ENCODE measurements around the gene COL23A1.

Gene COL23A1

GRCh38 chr5:178218827-178219226 is 371.4 kb downstream of the COL23A1 start:
- H3K27ac ChIP-seq (ENCODE audit: low read length), result no peak overlapping the region
- no peak overlapping the region for H3K9ac ChIP-seq (ENCODE audit: low read length)
- H3K4me3 ChIP-seq (ENCODE audit: low read length), result no peak overlapping the region
- H3K27me3 ChIP-seq (ENCODE audit: control insufficient read depth, insufficient read depth, low read length), result no peaks in the 10 kb centered on the region
- peaks cover 35% of the 10 kb centered on the region for H3K36me3 ChIP-seq (ENCODE audit: control insufficient read depth, low read depth, low read length)
- no peaks in the 10 kb centered on the region for H3K9me3 ChIP-seq (ENCODE audit: control insufficient read depth, low read depth, low read length)
- H3K4me1 ChIP-seq (ENCODE audit: control insufficient read depth, low read depth, low read length), result peaks cover 10% of the 10 kb centered on the region

DNA sequence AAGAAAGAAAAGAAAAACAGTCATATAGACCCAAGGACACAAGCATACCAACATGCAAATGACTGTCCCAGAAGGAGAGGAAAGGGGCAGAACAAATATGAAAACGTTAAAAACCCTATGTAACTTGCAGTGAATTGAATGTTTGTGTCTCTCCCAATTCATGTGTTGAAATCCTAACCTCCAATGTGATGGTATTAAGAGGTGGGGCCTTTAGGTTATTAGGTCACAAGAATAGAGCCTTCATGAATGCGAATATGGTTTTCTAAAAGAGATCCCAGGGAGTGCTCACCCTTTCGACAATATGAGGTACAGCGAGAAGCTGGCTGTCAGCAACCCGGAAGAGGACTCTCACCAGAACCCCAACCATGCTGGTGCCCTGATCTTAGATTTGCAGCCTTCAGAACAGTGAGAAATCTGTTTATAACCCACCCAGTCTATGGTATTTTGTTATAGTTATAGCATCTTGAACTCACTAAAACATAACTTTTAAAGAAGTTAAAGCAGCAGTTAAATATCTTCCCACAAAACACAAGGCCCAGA is 371.9 kb downstream of the COL23A1 start:
- Histone ChIP-seq H3K27ac (ENCODE audit: low read length) (no peak overlapping the region), H3K4me3 (ENCODE audit: low read length) (no peak overlapping the region), H3K4me1 (ENCODE audit: control insufficient read depth, low read depth, low read length) (peaks cover 6% of the 10 kb centered on the region), H3K9ac (ENCODE audit: low read length) (no peak overlapping the region), H3K27me3 (ENCODE audit: control insufficient read depth, insufficient read depth, low read length) (no peaks in the 10 kb centered on the region), H3K9me3 (ENCODE audit: control insufficient read depth, low read depth, low read length) (no peaks in the 10 kb centered on the region), H3K36me3 (ENCODE audit: control insufficient read depth, low read depth, low read length) (peaks cover 41% of the 10 kb centered on the region)

DNA sequence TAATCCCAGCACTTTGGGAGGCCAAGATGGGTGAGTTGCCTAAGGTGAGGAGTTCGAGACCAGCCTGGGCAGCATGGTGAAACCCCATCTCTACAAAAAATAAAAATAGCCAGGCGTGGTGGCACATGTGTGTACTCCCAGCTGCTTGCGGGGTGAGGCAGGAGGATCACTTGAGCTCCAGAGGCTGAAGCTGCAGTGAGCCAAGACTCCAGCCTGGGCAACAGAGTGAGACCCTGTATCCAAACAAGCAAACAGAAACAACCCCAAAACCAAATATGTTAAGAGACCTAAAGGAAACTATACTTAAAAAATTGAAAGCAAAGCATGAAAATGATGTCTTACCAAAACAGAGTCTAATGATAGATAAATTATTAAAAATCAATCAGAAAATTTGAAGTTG is 373.4 kb downstream of the COL23A1 start:
- Histone ChIP-seq H3K4me1 (ENCODE audit: control insufficient read depth, low read depth, low read length) (no peaks in the 10 kb centered on the region), H3K27me3 (ENCODE audit: control insufficient read depth, insufficient read depth, low read length) (no peaks in the 10 kb centered on the region), H3K4me3 (ENCODE audit: low read length) (no peak overlapping the region), H3K27ac (ENCODE audit: low read length) (no peak overlapping the region), H3K9me3 (ENCODE audit: control insufficient read depth, low read depth, low read length) (no peaks in the 10 kb centered on the region), H3K36me3 (ENCODE audit: control insufficient read depth, low read depth, low read length) (peaks cover 55% of the 10 kb centered on the region), H3K9ac (ENCODE audit: low read length) (no peak overlapping the region)

DNA sequence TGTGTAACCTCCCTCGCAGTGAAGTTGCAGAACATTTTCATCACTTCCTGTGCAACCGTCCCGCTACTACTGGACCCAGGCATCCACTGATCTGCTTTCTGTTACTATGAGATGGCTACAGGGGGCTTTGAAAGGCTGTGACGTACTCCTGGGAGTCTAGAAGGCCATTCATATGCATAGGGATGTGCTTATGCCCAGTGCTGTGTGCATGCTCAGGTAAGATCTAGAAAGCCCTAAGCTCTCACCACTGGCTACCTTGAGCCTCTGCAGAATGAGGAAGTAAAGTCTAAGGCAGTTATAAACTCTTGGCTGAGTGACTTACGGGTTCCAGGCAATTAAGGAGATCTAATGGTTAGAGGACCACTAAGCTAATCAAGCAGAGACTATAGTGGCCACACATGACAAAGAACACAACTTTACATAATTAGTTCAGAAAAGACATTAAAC is 374.1 kb downstream of the COL23A1 start:
- peaks cover 56% of the 10 kb centered on the region for H3K36me3 ChIP-seq (ENCODE audit: control insufficient read depth, low read depth, low read length)
- H3K27ac ChIP-seq (ENCODE audit: low read length), result no peak overlapping the region
- no peaks in the 10 kb centered on the region for H3K9me3 ChIP-seq (ENCODE audit: control insufficient read depth, low read depth, low read length)
- no peaks in the 10 kb centered on the region for H3K27me3 ChIP-seq (ENCODE audit: control insufficient read depth, insufficient read depth, low read length)
- no peak overlapping the region for H3K9ac ChIP-seq (ENCODE audit: low read length)
- no peaks in the 10 kb centered on the region for H3K4me1 ChIP-seq (ENCODE audit: control insufficient read depth, low read depth, low read length)
- no peak overlapping the region for H3K4me3 ChIP-seq (ENCODE audit: low read length)

DNA sequence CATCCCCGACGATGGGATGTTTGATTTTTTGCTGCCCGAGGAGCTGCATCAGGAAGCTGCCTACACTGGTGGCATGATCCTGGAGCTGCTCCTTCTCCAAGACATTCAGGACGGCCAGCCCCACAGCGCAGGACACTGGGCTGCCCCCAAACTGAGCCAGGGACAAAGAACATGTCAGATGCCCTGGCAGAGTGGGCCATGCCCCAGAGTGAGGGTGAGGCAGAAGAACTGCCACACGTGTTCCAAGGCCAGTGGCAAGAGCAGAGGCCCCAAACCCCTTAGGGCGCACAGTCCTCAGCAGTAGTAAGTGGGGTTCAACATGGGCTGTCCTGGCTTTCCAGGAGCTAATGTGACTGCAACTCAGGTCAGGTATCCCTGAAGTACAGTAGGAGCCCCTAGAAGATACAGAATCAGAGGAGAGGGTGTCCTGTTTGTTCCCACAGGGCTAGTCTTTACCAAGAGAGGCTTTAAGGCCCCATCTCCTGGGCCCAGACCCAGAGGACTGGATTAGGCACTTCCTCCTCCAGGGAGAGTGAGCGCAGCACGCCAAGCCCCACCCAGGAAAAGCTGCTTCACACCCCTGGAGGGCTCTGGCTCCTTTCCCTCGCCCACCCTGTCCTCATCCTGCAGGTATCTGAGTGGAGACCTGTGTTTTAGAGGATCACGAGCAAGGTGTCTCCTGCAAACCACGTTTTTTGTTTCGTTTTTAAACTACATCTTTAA is 374.8 kb downstream of the COL23A1 start:
- Histone ChIP-seq H3K27me3 (ENCODE audit: control insufficient read depth, insufficient read depth, low read length) (no peaks in the 10 kb centered on the region), H3K4me1 (ENCODE audit: control insufficient read depth, low read depth, low read length) (no peaks in the 10 kb centered on the region), H3K4me3 (ENCODE audit: low read length) (no peak overlapping the region), H3K9me3 (ENCODE audit: control insufficient read depth, low read depth, low read length) (no peaks in the 10 kb centered on the region), H3K9ac (ENCODE audit: low read length) (no peak overlapping the region), H3K27ac (ENCODE audit: low read length) (no peak overlapping the region), H3K36me3 (ENCODE audit: control insufficient read depth, low read depth, low read length) (peaks cover 63% of the 10 kb centered on the region)

DNA sequence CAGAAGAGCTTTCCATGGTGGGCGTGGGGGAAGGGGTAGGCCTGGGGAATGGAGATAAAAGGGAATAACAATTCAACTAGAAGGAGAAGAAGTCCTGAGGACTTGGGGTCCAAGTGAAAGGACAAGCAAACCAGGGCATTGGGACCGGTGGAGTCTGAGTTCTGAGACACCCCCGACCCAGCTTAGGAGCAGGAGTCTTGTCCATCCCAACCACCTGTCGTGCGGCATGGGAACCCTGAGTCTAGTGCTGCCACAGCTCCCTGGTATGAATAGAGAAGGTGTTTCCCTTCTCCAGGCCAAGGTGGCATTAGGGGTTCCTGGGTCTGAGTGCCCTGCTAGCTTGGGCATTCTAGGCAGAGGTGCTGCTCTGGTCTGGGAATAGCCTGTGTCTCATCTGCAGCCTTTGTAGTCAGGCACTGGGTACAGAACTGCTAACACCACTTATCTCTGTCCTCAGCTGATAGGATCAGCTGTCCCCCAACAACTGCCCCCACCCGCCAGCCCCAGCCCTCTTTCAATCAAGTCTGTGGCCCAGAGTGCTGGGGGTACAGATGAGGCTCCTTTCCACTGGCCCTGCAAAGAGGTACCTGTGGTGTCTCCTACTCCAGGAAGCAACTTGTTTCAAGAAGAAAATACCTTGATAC is 375.9 kb downstream of the COL23A1 start:
- Histone ChIP-seq H3K27me3 (ENCODE audit: control insufficient read depth, insufficient read depth, low read length) (no peaks in the 10 kb centered on the region), H3K36me3 (ENCODE audit: control insufficient read depth, low read depth, low read length) (peaks cover 74% of the 10 kb centered on the region), H3K4me3 (ENCODE audit: low read length) (no peak overlapping the region), H3K4me1 (ENCODE audit: control insufficient read depth, low read depth, low read length) (no peaks in the 10 kb centered on the region), H3K27ac (ENCODE audit: low read length) (no peak overlapping the region), H3K9me3 (ENCODE audit: control insufficient read depth, low read depth, low read length) (no peaks in the 10 kb centered on the region), H3K9ac (ENCODE audit: low read length) (no peak overlapping the region)

- Histone ChIP-seq H3K27ac (ENCODE audit: low read length) (no peak overlapping the region), H3K4me1 (ENCODE audit: control insufficient read depth, low read depth, low read length) (no peaks in the 10 kb centered on the region), H3K36me3 (ENCODE audit: control insufficient read depth, low read depth, low read length) (peaks cover 80% of the 10 kb centered on the region), H3K9ac (ENCODE audit: low read length) (no peak overlapping the region), H3K4me3 (ENCODE audit: low read length) (no peak overlapping the region), H3K9me3 (ENCODE audit: control insufficient read depth, low read depth, low read length) (no peaks in the 10 kb centered on the region), H3K27me3 (ENCODE audit: control insufficient read depth, insufficient read depth, low read length) (no peaks in the 10 kb centered on the region)
Observed at GRCh38 chr5:178213748-178214151, 376.4 kb downstream of the COL23A1 start.

DNA sequence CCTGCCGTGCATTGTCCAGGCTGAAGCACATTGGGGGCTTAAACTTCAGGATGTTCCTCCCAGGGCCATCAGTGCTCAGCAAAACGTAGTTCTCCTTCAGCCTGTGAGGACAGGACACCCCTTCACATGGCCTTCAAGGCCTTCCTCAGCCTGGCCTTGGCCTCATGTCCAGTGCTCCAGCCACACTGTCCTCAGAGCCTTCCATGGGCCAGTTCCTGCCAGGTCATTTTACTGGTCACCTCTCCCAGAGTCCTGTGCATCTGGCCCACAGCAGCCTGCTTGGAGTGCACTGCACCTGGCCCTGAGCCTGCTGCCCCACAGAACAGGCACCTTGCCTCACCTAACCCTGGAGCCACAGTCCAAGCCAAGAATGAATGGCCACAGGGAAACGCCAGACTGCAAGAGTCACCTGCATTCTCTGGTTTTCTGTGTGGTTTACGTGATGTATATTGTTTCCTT is 377.2 kb downstream of the COL23A1 start:
- H3K36me3 ChIP-seq (ENCODE audit: control insufficient read depth, low read depth, low read length), result peaks cover 87% of the 10 kb centered on the region

DNA sequence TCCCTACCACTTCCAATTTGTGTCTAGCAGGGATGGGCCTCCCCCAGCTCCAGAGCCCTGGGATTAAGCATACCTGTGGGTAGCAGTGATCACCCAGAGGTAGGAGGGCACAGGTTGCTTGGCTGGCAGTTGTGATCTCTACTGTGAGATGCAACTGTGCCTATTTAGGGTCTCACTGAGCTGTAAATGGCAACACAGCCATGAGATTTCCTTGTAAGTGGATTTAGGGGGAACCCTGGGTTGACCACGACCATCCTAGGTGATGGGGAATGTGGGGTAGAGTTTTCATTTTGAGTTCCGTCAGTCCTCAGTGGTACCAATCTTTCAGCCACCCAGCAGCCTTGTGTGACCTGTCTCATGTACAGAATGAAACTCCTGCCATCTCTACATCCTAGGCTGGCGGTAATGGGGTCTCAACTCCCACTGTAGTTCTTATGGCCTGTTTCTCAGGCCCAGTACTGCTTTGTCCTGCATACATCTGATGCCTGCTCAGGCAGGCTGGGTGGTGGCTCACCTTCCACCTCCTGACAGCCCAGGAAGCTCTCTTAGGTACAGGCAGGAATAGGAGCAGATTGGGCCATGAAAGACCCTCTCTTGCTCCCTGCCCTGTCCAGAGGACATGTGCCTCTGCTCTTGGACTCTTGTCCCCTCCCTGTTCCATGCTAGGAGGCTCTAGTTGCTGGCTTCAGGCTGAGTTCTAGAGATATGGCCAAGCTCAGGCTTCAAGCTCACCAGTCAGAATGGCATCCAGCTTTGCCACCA is 377.8 kb downstream of the COL23A1 start:
- H3K9ac ChIP-seq (ENCODE audit: low read length), result no peak overlapping the region

More for the DNA sequence above, 377.2 kb downstream of the COL23A1 start:
- Histone ChIP-seq H3K4me3 (ENCODE audit: low read length) (no peak overlapping the region), H3K27ac (ENCODE audit: low read length) (no peak overlapping the region), H3K4me1 (ENCODE audit: control insufficient read depth, low read depth, low read length) (no peaks in the 10 kb centered on the region), H3K9me3 (ENCODE audit: control insufficient read depth, low read depth, low read length) (no peaks in the 10 kb centered on the region), H3K27me3 (ENCODE audit: control insufficient read depth, insufficient read depth, low read length) (no peaks in the 10 kb centered on the region), H3K9ac (ENCODE audit: low read length) (no peak overlapping the region)

GRCh38 chr5:178211095-178212048 is 378.8 kb downstream of the COL23A1 start:
- Histone ChIP-seq H3K4me1 (ENCODE audit: control insufficient read depth, low read depth, low read length) (peaks cover 4% of the 10 kb centered on the region), H3K9ac (ENCODE audit: low read length) (no peak overlapping the region), H3K27me3 (ENCODE audit: control insufficient read depth, insufficient read depth, low read length) (no peaks in the 10 kb centered on the region), H3K4me3 (ENCODE audit: low read length) (no peak overlapping the region), H3K9me3 (ENCODE audit: control insufficient read depth, low read depth, low read length) (no peaks in the 10 kb centered on the region), H3K36me3 (ENCODE audit: control insufficient read depth, low read depth, low read length) (peaks cover 98% of the 10 kb centered on the region), H3K27ac (ENCODE audit: low read length) (no peak overlapping the region)

More for the DNA sequence above, 377.8 kb downstream of the COL23A1 start:
- Histone ChIP-seq H3K4me3 (ENCODE audit: low read length) (no peak overlapping the region), H3K27me3 (ENCODE audit: control insufficient read depth, insufficient read depth, low read length) (no peaks in the 10 kb centered on the region), H3K9me3 (ENCODE audit: control insufficient read depth, low read depth, low read length) (no peaks in the 10 kb centered on the region), H3K27ac (ENCODE audit: low read length) (no peak overlapping the region), H3K36me3 (ENCODE audit: control insufficient read depth, low read depth, low read length) (peaks cover 93% of the 10 kb centered on the region), H3K4me1 (ENCODE audit: control insufficient read depth, low read depth, low read length) (no peaks in the 10 kb centered on the region)
